Stimulated activated naive CD4-positive, alpha-beta T cell treated with Interleukin-2 at 50 U/mL for 16 hours (primary cell): Measurements from ENCODE around the gene MATR3.
"Not testable (repeated sequence)": the region's sequence is repeated elsewhere in the genome, so short reads cannot be mapped to it uniquely, and the experiment has no call there.

ENCODE experiments used
- DNase-seq: peaks from one replicate; lab custom pipeline; 2025; lab: John Stamatoyannopoulos, UW

The MATR3 gene

DNA sequence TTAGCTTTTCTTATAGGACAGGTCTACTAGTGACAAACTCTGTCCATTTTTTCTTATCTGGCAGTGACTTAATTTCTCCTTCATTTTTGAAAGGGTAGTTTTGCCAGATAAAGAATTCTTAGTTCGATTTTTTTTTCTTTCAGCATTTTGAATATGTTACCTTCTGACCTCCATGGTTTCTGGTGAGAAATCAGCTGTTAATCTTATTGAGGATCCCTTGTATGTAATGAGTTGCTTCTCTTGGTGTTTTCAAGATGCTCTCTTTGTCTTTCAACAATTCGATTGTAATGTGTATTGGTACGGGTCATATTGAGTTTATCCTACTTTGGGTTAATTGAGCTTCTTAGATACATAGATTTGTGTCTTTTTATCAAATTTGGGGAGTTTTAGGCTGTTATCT, 60.6 kb downstream of the MATR3 start:
- DNase-seq = no peak

DNA sequence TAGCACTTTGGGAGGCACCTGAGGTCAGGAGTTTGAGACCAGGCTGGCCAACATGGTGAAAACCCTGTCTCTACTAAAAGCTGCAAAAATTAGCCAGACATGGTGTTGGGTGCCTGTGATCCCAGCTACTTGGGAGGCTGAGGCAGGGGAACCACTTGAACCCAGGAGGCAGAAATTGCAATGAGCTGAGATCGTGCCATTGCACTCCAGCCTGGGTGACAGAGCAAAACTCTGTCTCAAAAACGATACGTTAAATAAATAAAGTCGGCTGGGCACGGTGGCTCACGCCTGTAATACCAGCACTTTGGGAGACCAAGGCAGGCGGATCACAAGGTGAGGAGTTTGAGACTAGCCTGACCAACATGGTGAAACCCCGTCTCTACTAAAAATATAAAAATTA, 62.4 kb downstream of the MATR3 start:
- not testable (repeated sequence) for DNase-seq

DNA sequence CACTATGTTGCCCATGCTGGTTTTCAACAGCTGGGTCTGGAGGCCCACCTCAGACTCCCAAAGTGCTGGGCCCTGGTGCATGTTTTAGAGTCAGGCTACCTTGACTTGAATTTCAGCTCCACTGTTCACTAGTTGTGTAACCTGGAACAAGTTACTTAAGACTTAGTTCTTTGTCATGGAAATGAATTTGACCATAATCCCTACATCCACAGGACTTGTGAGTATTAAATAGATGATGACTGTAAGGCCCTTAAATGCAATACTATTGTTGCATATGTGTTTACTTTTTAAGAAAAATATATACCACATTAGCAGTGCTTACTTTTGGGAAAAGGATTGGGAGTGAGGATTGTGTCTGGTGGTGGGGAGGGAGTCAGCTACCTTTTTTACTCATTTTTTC, 64.5 kb downstream of the MATR3 start:
- DNase-seq = no peak

DNA sequence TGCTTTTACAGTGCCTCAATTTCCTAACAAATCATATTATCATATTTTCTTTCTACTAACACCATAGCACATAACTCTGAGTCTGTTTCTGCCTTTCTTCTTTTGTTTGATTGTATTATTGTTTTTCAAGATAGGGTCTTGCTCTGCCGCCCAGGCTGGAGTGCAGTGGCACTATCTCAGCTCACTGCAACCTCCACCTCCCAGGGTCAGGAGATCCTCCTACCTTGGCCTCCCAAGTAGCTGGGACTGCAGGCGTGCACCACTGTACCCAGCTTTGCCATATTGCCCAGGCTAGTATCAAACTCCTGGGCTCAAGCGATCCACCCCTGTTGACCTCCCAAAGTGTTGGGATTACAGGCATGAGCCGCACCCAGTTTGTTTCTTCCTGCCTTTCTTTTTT, 66.8 kb downstream of the MATR3 start:
- DNase-seq = no peak

GRCh38 chr5:139361835-139362429, 68.4 kb downstream of the MATR3 start:
- DNase-seq = no peak

DNA sequence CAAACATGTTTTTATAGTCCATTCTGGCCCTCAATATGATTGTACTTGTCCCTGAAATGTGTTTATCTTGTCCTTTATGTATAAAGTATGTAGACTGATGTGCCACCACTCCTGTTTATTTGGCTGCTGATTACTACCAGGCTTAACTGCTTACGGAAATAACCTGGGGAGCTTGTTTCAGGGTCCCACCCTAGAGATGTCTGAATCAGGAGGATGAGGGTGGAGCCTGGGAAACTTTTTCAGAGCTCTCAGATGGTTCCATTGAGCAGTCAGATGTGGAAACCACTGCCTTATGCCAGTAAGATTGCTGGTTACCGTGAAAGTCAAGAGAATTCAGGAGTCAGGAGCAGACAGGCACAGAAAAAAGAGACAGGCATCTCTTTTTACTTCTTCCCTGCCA, 70.4 kb downstream of the MATR3 start:
- DNase-seq = no peak

GRCh38 chr5:139364466-139364865, 70.9 kb downstream of the MATR3 start:
- no peak for DNase-seq

GRCh38 chr5:139368613-139369012, 75.1 kb downstream of the MATR3 start:
- no peak for DNase-seq

GRCh38 chr5:139369181-139369580, 75.6 kb downstream of the MATR3 start:
- no peak for DNase-seq

DNA sequence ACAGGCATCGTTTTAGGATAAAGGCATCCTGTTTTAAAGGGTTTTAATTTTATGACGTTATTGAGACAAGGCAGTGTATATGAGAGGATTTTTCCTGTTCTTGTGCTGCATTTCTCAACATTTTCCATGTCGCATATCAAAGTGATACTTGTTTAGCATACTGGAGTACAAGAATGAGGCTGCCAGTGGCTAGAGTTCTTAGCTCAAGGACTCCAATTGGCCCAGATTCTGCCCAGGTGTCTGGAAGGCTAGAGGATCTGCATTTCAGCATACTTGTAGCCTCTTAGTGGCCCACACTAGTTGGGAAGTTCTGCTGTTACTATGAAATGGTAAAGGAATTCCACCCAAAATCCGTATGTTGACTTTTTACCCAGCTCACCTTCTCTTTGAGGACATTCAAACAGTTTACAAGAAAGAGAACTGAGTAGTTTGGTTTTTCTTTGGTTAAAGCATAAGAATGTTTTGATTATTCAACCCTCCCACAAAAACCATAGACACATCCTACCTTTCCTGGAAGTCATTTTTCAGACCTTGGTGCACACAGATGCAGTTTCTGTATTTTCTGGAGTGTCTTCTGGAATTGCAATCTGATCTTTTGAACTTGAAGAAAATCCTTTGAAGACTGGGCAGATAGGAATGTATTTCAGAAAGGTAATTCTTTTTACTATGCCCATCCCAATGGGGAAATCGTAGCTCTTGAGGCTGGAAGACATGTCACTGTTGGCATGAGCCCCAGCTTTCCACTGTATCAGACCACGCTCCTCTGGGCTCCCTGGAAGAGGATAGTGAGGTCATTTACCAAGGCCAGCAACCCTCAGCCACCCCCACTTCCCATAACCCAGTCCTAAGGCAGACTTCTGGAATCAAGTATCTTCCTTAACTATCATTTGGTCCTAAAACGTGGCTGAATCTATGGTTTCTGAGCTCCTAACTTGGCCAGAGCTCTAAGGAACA, 78.2 kb downstream of the MATR3 start:
- DNase-seq = no peak

DNA sequence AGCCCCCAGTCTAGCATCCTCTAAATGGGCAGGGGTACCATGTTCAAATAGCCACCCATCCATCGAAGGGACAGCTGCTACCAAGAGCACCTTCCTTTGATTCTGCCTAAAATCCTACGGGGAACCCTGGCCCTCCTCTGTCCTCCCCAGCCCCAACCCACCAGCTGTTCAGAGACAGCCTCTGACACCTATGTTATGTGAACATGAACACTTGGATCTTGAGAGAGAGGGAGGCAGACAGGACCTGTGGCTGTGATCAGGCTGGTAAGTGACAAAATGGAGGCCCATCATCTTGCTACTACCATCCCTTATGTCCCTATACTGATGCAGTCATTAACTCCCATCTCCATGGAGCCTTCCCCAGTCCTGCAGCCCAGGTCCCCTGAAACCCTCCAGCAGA, 81.4 kb downstream of the MATR3 start:
- no peak for DNase-seq

GRCh38 chr5:139376364-139376763, 82.8 kb downstream of the MATR3 start:
- DNase-seq = no peak

GRCh38 chr5:139377226-139377625, 83.7 kb downstream of the MATR3 start:
- no peak for DNase-seq

DNA sequence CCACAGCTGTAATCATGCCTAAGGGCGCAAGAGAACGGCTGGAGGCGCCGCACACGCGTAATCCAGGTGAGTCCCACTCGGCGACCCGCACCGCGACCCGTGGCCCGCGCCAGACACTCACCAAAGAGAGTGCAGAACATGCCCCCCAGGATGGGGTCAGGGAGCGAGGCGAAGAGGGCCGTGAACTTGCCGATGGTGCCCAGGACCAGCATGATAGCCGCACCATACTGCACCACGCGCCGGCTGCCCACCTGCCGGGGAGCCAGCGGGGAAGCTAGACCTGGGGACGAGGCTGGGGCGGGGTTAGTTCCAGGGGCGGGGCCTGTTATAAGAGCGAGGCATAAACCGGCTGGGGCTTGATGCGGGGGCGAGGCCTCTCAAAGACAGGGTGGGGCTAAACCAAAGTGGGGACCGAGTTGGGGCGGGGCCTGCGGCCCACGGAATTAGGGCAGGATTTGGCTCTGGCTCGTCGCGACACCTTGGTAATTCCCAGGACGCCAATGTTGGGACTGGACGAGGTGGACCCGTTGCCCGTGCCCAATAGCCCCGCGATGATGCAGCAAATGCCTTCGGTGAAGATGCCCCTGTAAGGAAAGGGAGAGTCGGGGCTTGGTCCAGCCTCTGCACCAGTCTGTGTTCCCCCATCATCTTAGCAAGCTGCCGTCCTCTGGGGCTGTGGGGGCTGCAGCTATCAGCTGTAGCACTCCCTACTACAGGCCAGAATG, 84.7 kb downstream of the MATR3 start:
- DNase-seq = no peak

DNA sequence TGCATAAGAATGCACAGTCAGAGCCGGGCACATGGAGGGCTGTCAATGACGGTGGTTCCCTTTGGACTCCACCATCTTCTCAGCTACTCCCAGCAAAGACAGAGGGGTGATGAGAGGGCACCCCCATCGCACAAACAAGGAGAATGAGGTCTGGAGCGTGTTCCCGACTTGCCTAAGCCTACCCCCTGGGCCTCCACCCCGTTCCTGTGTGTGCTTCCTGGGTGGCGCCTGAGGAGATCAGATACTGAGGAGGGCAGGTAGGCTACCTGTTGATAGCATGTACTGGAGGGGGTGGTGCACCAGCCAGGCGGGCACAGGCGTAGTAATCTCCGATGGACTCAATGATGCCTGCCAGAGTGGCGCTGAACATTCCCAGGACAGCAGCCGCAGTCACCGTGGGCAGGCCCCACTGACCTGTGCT, 85.4 kb downstream of the MATR3 start:
- DNase-seq = no peak

DNA sequence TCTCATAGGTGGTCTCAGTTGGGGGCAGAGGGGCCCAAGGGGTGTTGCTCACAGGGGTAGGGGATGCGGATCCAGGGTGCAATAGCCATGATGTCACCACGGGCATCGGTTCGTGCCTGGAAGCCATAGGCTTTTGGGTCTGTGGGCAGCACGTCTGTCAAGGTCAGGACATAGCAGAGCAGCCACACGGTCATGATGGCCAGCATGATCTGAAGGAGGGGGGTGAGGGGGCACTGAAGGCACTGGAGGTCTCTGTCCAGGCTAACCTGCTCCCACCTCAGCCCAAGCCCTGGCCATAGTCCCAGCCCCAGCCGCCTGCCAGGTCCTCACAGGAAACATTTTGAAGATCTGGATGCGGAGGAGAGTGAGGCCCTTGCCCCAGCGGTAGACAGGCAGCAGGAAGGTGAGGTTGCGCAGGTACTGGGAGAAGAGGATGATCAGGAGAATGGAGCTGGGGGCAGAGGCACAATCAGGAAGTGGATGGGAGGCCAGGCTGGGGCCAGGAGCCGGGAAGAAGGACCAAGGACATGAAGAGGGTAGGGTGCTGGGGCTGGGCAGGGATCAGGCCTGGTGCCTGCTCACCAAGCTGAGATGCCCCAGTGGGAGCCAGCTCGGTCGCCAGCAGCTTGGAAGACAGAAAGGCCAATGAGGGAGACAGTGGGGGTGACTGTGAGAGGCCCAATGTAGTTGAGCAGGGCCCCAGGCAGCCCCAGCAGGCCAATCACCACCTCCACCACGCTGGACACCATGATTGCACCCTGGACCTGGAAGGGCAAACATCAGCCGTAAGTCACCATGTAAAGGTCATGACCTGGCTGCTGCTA, 86.3 kb downstream of the MATR3 start:
- no peak for DNase-seq
